MM.1S (cell line): Measurements from ENCODE around the gene CDKN2C.
"Not testable (repeated sequence)": the region's sequence is repeated elsewhere in the genome, so short reads cannot be mapped to it uniquely, and the experiment has no call there.

Experiments used
- EZH2 ChIP-seq: fragments of 300-600 bp; sonication (generic); optimal IDR thresholded peaks from 2 replicates; pipeline ENCODE3; 2017; ENCODE audit warnings: low read depth, mild to moderate bottlenecking, antibody characterized with exemption, low read length, mixed read lengths
- EZH2phosphoT487 ChIP-seq: fragments of 300-600 bp; sonication (generic); IDR thresholded peaks from 2 replicates; pipeline ENCODE4 v1.6.1; 2018; ENCODE audit warnings: antibody characterized with exemption, low read length
- TF ChIP-seq, protein P1 (sequence below): fragments of 300-600 bp; sonication (generic); IDR thresholded peaks from 2 replicates; pipeline ENCODE4 v1.5.1; 2016; ENCODE audit warnings: antibody characterized with exemption, low read length, mixed read lengths

DNA sequence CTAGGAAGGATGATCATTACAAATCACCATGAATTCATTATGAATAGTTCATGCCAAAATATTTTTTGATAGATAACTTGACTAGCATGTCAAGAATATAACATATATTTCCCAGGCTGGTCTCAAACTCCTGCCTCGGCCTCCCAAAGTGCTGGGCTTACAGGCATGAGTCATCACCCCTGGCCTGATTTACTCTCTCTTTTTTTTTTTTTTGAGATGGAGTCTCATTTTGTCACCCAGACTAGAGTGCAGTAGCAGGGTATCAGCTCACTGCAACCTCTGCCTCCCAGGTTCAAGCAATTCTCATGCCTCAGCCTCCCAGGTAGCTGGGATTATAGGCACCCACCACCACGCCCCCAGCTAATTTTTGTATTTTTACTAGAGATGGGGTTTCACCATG is 34.8 kb upstream of the CDKN2C start:
- TF ChIP-seq, protein P1, sequence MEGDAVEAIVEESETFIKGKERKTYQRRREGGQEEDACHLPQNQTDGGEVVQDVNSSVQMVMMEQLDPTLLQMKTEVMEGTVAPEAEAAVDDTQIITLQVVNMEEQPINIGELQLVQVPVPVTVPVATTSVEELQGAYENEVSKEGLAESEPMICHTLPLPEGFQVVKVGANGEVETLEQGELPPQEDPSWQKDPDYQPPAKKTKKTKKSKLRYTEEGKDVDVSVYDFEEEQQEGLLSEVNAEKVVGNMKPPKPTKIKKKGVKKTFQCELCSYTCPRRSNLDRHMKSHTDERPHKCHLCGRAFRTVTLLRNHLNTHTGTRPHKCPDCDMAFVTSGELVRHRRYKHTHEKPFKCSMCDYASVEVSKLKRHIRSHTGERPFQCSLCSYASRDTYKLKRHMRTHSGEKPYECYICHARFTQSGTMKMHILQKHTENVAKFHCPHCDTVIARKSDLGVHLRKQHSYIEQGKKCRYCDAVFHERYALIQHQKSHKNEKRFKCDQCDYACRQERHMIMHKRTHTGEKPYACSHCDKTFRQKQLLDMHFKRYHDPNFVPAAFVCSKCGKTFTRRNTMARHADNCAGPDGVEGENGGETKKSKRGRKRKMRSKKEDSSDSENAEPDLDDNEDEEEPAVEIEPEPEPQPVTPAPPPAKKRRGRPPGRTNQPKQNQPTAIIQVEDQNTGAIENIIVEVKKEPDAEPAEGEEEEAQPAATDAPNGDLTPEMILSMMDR = not testable (repeated sequence)
- TF ChIP-seq EZH2, EZH2phosphoT487: not testable (repeated sequence)
